ENCODE measurements around the gene RELB.

GRCh38 chr19:45010306-45010705 is 9.0 kb downstream of the RELB start:
- TF ChIP-seq FOS (IDR thresholded peaks at IDR 0.05; ENCODE audit: borderline replicate concordance, extremely low read depth, insufficient read length) (no peak), NRF1 (conservative IDR thresholded peaks at IDR 0.05; ENCODE audit: low read depth, low read length) (no peak)
- TF ChIP-seq, protein P1, sequence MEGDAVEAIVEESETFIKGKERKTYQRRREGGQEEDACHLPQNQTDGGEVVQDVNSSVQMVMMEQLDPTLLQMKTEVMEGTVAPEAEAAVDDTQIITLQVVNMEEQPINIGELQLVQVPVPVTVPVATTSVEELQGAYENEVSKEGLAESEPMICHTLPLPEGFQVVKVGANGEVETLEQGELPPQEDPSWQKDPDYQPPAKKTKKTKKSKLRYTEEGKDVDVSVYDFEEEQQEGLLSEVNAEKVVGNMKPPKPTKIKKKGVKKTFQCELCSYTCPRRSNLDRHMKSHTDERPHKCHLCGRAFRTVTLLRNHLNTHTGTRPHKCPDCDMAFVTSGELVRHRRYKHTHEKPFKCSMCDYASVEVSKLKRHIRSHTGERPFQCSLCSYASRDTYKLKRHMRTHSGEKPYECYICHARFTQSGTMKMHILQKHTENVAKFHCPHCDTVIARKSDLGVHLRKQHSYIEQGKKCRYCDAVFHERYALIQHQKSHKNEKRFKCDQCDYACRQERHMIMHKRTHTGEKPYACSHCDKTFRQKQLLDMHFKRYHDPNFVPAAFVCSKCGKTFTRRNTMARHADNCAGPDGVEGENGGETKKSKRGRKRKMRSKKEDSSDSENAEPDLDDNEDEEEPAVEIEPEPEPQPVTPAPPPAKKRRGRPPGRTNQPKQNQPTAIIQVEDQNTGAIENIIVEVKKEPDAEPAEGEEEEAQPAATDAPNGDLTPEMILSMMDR (IDR thresholded peaks at IDR 0.05 in 2 of 3, conservative IDR thresholded peaks at IDR 0.05 in 1 of 3; ENCODE audit: control insufficient read depth in 2 of 3, extremely low read depth in 1 of 3, insufficient read depth in 1 of 3, low read depth in 3 of 3, low read length in 3 of 3), result no peak
- TF ChIP-seq, protein P2, sequence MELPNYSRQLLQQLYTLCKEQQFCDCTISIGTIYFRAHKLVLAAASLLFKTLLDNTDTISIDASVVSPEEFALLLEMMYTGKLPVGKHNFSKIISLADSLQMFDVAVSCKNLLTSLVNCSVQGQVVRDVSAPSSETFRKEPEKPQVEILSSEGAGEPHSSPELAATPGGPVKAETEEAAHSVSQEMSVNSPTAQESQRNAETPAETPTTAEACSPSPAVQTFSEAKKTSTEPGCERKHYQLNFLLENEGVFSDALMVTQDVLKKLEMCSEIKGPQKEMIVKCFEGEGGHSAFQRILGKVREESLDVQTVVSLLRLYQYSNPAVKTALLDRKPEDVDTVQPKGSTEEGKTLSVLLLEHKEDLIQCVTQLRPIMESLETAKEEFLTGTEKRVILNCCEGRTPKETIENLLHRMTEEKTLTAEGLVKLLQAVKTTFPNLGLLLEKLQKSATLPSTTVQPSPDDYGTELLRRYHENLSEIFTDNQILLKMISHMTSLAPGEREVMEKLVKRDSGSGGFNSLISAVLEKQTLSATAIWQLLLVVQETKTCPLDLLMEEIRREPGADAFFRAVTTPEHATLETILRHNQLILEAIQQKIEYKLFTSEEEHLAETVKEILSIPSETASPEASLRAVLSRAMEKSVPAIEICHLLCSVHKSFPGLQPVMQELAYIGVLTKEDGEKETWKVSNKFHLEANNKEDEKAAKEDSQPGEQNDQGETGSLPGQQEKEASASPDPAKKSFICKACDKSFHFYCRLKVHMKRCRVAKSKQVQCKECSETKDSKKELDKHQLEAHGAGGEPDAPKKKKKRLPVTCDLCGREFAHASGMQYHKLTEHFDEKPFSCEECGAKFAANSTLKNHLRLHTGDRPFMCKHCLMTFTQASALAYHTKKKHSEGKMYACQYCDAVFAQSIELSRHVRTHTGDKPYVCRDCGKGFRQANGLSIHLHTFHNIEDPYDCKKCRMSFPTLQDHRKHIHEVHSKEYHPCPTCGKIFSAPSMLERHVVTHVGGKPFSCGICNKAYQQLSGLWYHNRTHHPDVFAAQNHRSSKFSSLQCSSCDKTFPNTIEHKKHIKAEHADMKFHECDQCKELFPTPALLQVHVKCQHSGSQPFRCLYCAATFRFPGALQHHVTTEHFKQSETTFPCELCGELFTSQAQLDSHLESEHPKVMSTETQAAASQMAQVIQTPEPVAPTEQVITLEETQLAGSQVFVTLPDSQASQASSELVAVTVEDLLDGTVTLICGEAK (IDR thresholded peaks at IDR 0.05; ENCODE audit: borderline replicate concordance), result no peak
